Pancreas (tissue), 10 donors: ENCODE data around the gene NOTCH3. TPM values are rescaled to one million over a fixed set of nuclear protein-coding genes. Genes with fewer than 3 reads are reported as not detected.

ENCODE experiments used
- ATAC-seq, 4 donors: fragments of 200-7000 bp; cut with Tn5 transposase; one replicate each; pipeline versions ENCODE4 v1.8.0 to v1.9.1; 2020; ENCODE audit warnings: mild to moderate bottlenecking in 4 of 4, moderate library complexity in 4 of 4
- DNase-seq, 6 donors: peaks; one replicate each; pipeline ENCODE4 v3.0.0-alpha.2; 2020
- FAIRE-seq: peaks from 2 replicates; lab custom pipeline; 2012; peaks lifted over from hg19 to GRCh38; lab: Jason Lieb, UNC
- H3K27ac ChIP-seq, 4 donors: fragments of 200-600 bp; sonication (generic); 1 replicate in 3 of 4; 2 replicates in 1 of 4; pipeline versions ENCODE4 v1.5.0 to v1.8.0; 2020
- H3K27me3 ChIP-seq, 4 donors: fragments of 200-600 bp; one replicate each; pipeline ENCODE4 v1.8.0; 2021
- H3K36me3 ChIP-seq, 3 donors: fragments of 200-600 bp; sonication (generic) in 1 of 3; one replicate each; pipeline versions ENCODE4 v1.5.0 to v1.8.0; 2020 to 2021
- H3K4me1 ChIP-seq, 3 donors: fragments of 200-600 bp; one replicate each; pipeline ENCODE4 v1.8.0; 2021
- H3K4me3 ChIP-seq, 4 donors: fragments of 200-600 bp; sonication (generic) in 2 of 4; one replicate each; pipeline versions ENCODE4 v1.5.0 to v1.8.0; 2020 to 2021
- H3K9me3 ChIP-seq, 4 donors: fragments of 200-600 bp; one replicate each; pipeline ENCODE4 v1.8.0; 2021
- CTCF ChIP-seq, 4 donors: fragments of 200-600 bp; sonication (generic) in 3 of 4; IDR thresholded peaks; one replicate each; pipeline versions ENCODE4 v1.5.0 to v1.8.0; 2021; ENCODE audit warnings: antibody characterized with exemption in 4 of 4
- WGBS, 2 donors: extraction: QIAGEN DNeasy Blood & Tissue Kit; methylation state at CpG; one replicate each; pipeline ENCODE4 v1.1.7; 2013; 5-methylcytosine and 5-hydroxymethylcytosine counted together
- intact Hi-C, 3 donors: fragments of 100-400 bp; cut with DNase I; formaldehyde crosslinking; loops; one replicate each; pipeline versions ENCODE4 v1.11.1 to v1.14.2; 2022
- polyA plus RNA-seq, 2 donors: library from polyadenylated mRNA; stranded (reverse); fragments of 200-250 nt; gene quantifications; one replicate each; pipeline ENCODE4 v1.2.3, GENCODE V29; 2013
- total RNA-seq, 6 donors: library from RNA; stranded (reverse); fragmentation: NEBNext Ultra II Directional in 4 of 6; extraction: Animal tissue kit (Norgen Biotek cat#: 25700) in 4 of 6; gene quantifications; one replicate each; pipeline versions ENCODE4 v1.2.1 to v1.2.4, GENCODE V29; 2021 to 2023
- donor health status: healthy with polysubstance abuse.
- donor health status: DM: no; HTN: no; CAD: no; lungs with moderate emphysema.
- donor health status: DM: no; HTN: no; CAD: no.
- donor health status: control.
- donor health status: control.
- donor health status: Bipolar disorder and iron deficiency.
- donor health status: DM: yes; HTN: yes; CAD: no.
- donor health status: DM: no; HTN: no; CAD: no.
- donor health status: DM: no; HTN: no; CAD: no.
- donor health status: DM: yes; HTN: yes; CAD: no.

Gene NOTCH3
- total and polyA plus RNA-seq, 8 donors: 7.3 to 29.4 (median 11.6) TPM

- H3K4me3 ChIP-seq: no peak overlapping the region
- no peak overlapping the region for H3K27ac ChIP-seq
- DNase-seq: peak in 2 of 6 donors; percentile 74 to 80
- H3K4me1 ChIP-seq: no peaks in the 10 kb centered on the region
- TF ChIP-seq CTCF (IDR thresholded peaks at IDR 0.05): no peak
- H3K27me3 ChIP-seq: no peaks in the 10 kb centered on the region
- H3K36me3 ChIP-seq: no peaks in the 10 kb centered on the region
- 56 to 58% methylated on average over 15 of the region's 15 CpGs for WGBS, 2 donors
- H3K9me3 ChIP-seq: no peaks in the 10 kb centered on the region
- ATAC-seq: peak in 2 of 4 donors; percentile 37 to 65
- FAIRE-seq: no peak
- intact Hi-C loops: no loop called here
Measured at GRCh38 chr19:15213715-15214381, 13.1 kb upstream of the NOTCH3 start.

GRCh38 chr19:15212711-15213110, 11.9 kb upstream of the NOTCH3 start:
- intact Hi-C loops: no loop called here
- FAIRE-seq: no peak
- H3K27me3 ChIP-seq: no peaks in the 10 kb centered on the region
- DNase-seq: no peak
- H3K4me1 ChIP-seq: no peaks in the 10 kb centered on the region
- H3K9me3 ChIP-seq: no peaks in the 10 kb centered on the region
- no peak for ATAC-seq
- H3K27ac ChIP-seq: no peak overlapping the region
- 89 to 92% methylated on average over 10 to 12 of the region's 12 CpGs for WGBS, 2 donors
- no peak overlapping the region for H3K4me3 ChIP-seq
- H3K36me3 ChIP-seq: no peaks in the 10 kb centered on the region
- no peak for TF ChIP-seq CTCF (IDR thresholded peaks at IDR 0.05)

GRCh38 chr19:15210323-15210781, 9.6 kb upstream of the NOTCH3 start:
- Histone ChIP-seq H3K4me1 (no peaks in the 10 kb centered on the region), H3K9me3 (no peaks in the 10 kb centered on the region), H3K27ac (no peak overlapping the region), H3K27me3 (no peaks in the 10 kb centered on the region), H3K36me3 (no peaks in the 10 kb centered on the region), H3K4me3 (no peak overlapping the region)
- intact Hi-C loops: no loop called here
- DNase-seq (no peak), FAIRE-seq (no peak), ATAC-seq (peak in 3 of 4 donors; percentile 52 to 92 (median 86))
- 84 to 91% methylated on average over 5 of the region's 5 CpGs for WGBS, 2 donors
- no peak for TF ChIP-seq CTCF (IDR thresholded peaks at IDR 0.05)

GRCh38 chr19:15201374-15202023, 704 bp upstream of the NOTCH3 start:
- ATAC-seq (no peak), DNase-seq (no peak), FAIRE-seq (no peak)
- no peak for TF ChIP-seq CTCF (IDR thresholded peaks at IDR 0.05)
- Histone ChIP-seq H3K4me1 (no peaks in the 10 kb centered on the region), H3K27ac (no peak overlapping the region), H3K27me3 (no peaks in the 10 kb centered on the region), H3K36me3 (no peaks in the 10 kb centered on the region), H3K4me3 (peak overlapping the region in 1 of 4 donors; percentile 62), H3K9me3 (no peaks in the 10 kb centered on the region)
- WGBS, 2 donors: 86 to 89% methylated on average over 18 of the region's 18 CpGs
- intact Hi-C loops: no loop called here
